Endodermal cell (in vitro differentiated cells): ENCODE measurements around the gene MT2A. TPM values are rescaled to one million over a fixed set of nuclear protein-coding genes. Genes with fewer than 3 reads are reported as not detected.

ENCODE experiments used
- DNase-seq: peaks from one replicate; pipeline ENCODE4 v3.0.0-alpha.2; 2017
- H3K27ac ChIP-seq: 2 replicates; pipeline ENCODE4 v1.5.1; 2013; ENCODE audit warnings: mild to moderate bottlenecking, low read depth, low read length, moderate library complexity
- H3K27me3 ChIP-seq: 2 replicates; pipeline ENCODE4 v1.6.1; 2013; ENCODE audit warnings: mild to moderate bottlenecking, low read length, moderate library complexity; ENCODE audit not compliant: insufficient read depth, control insufficient read depth, poor library complexity, severe bottlenecking
- H3K36me3 ChIP-seq: 2 replicates; pipeline ENCODE4 v1.7.0; 2013; ENCODE audit warnings: mild to moderate bottlenecking, low read length, moderate library complexity; ENCODE audit not compliant: control insufficient read depth, insufficient read depth
- H3K4me1 ChIP-seq: one replicate; pipeline ENCODE4 v1.7.0; 2013; ENCODE audit warnings: low read length; ENCODE audit not compliant: control insufficient read depth, insufficient read depth
- H3K4me3 ChIP-seq: 2 replicates; pipeline ENCODE4 v1.5.1; 2013; ENCODE audit warnings: mild to moderate bottlenecking, low read length, moderate library complexity
- H3K9ac ChIP-seq: 2 replicates; pipeline ENCODE4 v1.6.1; 2013; ENCODE audit warnings: mild to moderate bottlenecking, low read length, moderate library complexity; ENCODE audit not compliant: poor library complexity, severe bottlenecking; ENCODE audit errors: extremely low read depth
- H3K9me3 ChIP-seq: 2 replicates; pipeline ENCODE4 v1.6.1; 2013; ENCODE audit warnings: mild to moderate bottlenecking, low read length, moderate library complexity; ENCODE audit not compliant: control insufficient read depth
- H3K27ac Mint-ChIP-seq: 2 replicates; pipeline ENCODE4 v1.8.0; 2020; ENCODE audit warnings: mixed read lengths
- H3K27me3 Mint-ChIP-seq: 2 replicates; pipeline ENCODE4 v1.8.0; 2021; ENCODE audit warnings: mild to moderate bottlenecking, mixed read lengths; ENCODE audit not compliant: insufficient read depth
- H3K36me3 Mint-ChIP-seq: 2 replicates; pipeline ENCODE4 v1.8.0; 2020; ENCODE audit warnings: low read depth, mixed read lengths
- H3K4me1 Mint-ChIP-seq: 2 replicates; pipeline ENCODE4 v1.8.0; 2020; ENCODE audit warnings: mixed read lengths
- H3K4me3 Mint-ChIP-seq: 2 replicates; pipeline ENCODE4 v1.8.0; 2020; ENCODE audit warnings: mild to moderate bottlenecking, moderate library complexity, mixed read lengths
- H3K9me3 Mint-ChIP-seq: 2 replicates; pipeline ENCODE4 v1.8.0; 2020; ENCODE audit warnings: mild to moderate bottlenecking, mixed read lengths
- WGBS, 2 experiments: methylation state at CpG; one replicate each; pipeline versions ENCODE4 v1.1.5 to v1.1.7; 2013; ENCODE audit warnings: missing lambda C conversion rate in 2 of 2, mixed read lengths in 1 of 2; ENCODE audit not compliant: insufficient coverage in 1 of 2, insufficient read length in 1 of 2; 5-methylcytosine and 5-hydroxymethylcytosine counted together
- total RNA-seq, 2 donors: library from RNA; stranded (reverse); fragmentation: NEBNext Ultra II Directional in 1 of 2; extraction: Animal tissue kit (Norgen Biotek cat#: 25700) in 1 of 2; gene quantifications; 2 replicates in 1 of 2; 3 replicates in 1 of 2; pipeline ENCODE4 v1.2.1, GENCODE V29; 2021
- TF ChIP-seq, protein P1 (sequence below): fragments of 200-600 bp; sonication (generic); conservative IDR thresholded peaks from 2 replicates; pipeline ENCODE4 v1.5.0; 2021; ENCODE audit warnings: antibody characterized with exemption, mild to moderate bottlenecking

The MT2A gene
- total RNA-seq, 2 donors from 2014 or later = 6.8 TPM; not detected in 1

DNA sequence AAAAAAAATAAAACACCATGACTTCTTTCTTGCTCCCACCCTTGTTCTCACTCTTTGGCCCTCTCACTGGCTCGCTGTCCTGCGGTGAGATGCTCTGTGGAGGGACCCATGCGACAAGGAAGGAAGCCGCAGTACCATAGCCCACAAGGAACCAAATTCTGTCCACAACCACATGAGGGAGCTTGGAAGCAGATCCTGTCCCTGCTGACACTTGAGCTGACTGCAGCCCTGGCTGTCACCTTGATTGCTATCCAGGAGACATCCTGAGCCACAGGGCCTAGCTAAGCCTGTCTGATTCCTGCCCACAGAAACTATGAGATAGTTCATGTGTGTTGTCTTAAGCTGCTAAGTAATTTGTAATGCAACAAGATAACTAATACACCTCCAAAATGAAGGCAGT lies 4.8 kb upstream of the MT2A start:
- TF ChIP-seq, protein P1, sequence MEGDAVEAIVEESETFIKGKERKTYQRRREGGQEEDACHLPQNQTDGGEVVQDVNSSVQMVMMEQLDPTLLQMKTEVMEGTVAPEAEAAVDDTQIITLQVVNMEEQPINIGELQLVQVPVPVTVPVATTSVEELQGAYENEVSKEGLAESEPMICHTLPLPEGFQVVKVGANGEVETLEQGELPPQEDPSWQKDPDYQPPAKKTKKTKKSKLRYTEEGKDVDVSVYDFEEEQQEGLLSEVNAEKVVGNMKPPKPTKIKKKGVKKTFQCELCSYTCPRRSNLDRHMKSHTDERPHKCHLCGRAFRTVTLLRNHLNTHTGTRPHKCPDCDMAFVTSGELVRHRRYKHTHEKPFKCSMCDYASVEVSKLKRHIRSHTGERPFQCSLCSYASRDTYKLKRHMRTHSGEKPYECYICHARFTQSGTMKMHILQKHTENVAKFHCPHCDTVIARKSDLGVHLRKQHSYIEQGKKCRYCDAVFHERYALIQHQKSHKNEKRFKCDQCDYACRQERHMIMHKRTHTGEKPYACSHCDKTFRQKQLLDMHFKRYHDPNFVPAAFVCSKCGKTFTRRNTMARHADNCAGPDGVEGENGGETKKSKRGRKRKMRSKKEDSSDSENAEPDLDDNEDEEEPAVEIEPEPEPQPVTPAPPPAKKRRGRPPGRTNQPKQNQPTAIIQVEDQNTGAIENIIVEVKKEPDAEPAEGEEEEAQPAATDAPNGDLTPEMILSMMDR = peak; percentile 76
- H3K36me3 ChIP-seq = no peaks in the 10 kb centered on the region
- H3K9me3 ChIP-seq = no peaks in the 10 kb centered on the region
- Mint-ChIP-seq H3K9me3 (no peaks in the 10 kb centered on the region), H3K27me3 (peaks cover 44% of the 10 kb centered on the region), H3K4me1 (peaks cover 7% of the 10 kb centered on the region), H3K36me3 (no peaks in the 10 kb centered on the region), H3K4me3 (no peak overlapping the region), H3K27ac (no peak overlapping the region)
- peak; percentile 87 for DNase-seq
- H3K4me3 ChIP-seq = no peak overlapping the region
- no peak overlapping the region for H3K9ac ChIP-seq
- H3K4me1 ChIP-seq = no peaks in the 10 kb centered on the region
- 34 to 64% methylated on average over 3 to 4 of the region's 4 CpGs for WGBS, 2 experiments
- H3K27me3 ChIP-seq = peaks cover 20% of the 10 kb centered on the region
- no peak overlapping the region for H3K27ac ChIP-seq

DNA sequence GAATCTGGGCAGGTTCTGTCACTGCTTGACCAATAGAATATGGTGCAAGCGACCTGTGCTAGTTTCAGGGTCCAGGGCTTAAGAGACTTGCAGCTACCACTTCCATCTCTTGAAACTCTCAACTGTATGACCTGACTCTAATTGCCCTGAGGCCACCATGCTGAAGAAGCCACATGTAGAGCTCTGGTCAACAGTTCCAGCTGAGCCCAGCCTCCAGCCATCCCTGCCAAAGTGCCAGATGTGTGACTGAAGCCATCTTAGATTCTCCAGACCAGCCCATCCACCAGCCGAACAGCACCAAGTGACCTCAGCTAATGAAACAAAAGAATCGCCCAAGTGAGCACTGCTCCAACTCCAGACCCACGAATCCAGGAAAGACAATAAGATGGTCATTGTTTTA lies 3.4 kb upstream of the MT2A start:
- Mint-ChIP-seq H3K27ac (no peak overlapping the region), H3K27me3 (peaks cover 57% of the 10 kb centered on the region), H3K4me1 (peaks cover 18% of the 10 kb centered on the region), H3K9me3 (no peaks in the 10 kb centered on the region), H3K4me3 (no peak overlapping the region), H3K36me3 (no peaks in the 10 kb centered on the region)
- 91 to 93% methylated on average over 3 to 4 of the region's 4 CpGs for WGBS, 2 experiments
- no peaks in the 10 kb centered on the region for H3K9me3 ChIP-seq
- no peak for DNase-seq
- H3K27ac ChIP-seq = no peak overlapping the region
- no peaks in the 10 kb centered on the region for H3K36me3 ChIP-seq
- no peaks in the 10 kb centered on the region for H3K4me1 ChIP-seq
- no peak overlapping the region for H3K4me3 ChIP-seq
- TF ChIP-seq, protein P1 = no peak
- no peak overlapping the region for H3K9ac ChIP-seq
- H3K27me3 ChIP-seq = peaks cover 34% of the 10 kb centered on the region

DNA sequence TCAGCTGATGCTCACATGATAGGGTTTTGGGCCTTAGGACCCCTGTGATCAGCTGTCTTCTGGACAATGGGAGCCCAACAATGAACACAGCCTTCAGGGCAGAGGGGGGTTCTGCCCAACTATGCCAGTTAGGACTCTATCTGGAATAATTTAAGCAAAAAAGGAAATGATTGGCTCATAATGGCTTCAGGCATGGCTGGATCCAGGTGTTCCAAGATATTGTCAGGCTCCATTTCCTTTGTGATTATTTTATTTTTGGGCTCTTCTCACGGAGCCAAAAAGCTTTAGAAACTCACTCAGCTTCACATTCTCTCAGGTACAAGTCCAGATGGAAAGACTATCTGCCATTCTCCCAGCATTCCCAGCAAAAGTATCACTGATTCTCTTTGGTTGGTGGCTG lies 2.9 kb upstream of the MT2A start:
- H3K36me3 ChIP-seq = no peaks in the 10 kb centered on the region
- Mint-ChIP-seq H3K4me3 (no peak overlapping the region), H3K9me3 (no peaks in the 10 kb centered on the region), H3K27ac (no peak overlapping the region), H3K4me1 (peaks cover 18% of the 10 kb centered on the region), H3K36me3 (no peaks in the 10 kb centered on the region), H3K27me3 (peaks cover 62% of the 10 kb centered on the region)
- no peaks in the 10 kb centered on the region for H3K4me1 ChIP-seq
- no peak overlapping the region for H3K4me3 ChIP-seq
- TF ChIP-seq, protein P1 = no peak
- no peak overlapping the region for H3K9ac ChIP-seq
- no peaks in the 10 kb centered on the region for H3K9me3 ChIP-seq
- 71 to 88% methylated on average over 1 of the region's 1 CpG for WGBS, 2 experiments
- no peak for DNase-seq
- no peak overlapping the region for H3K27ac ChIP-seq
- peaks cover 39% of the 10 kb centered on the region for H3K27me3 ChIP-seq
